Activated CD4-positive, alpha-beta T cell treated with anti-CD3 and anti-CD28 coated beads for 4 hours (primary cell): ENCODE measurements around the gene PRDM16.

Experiments
- DNase-seq, 2 donors: peaks; one replicate each; pipeline ENCODE4 v3.0.0-alpha.2; 2020

PRDM16 gene

DNA sequence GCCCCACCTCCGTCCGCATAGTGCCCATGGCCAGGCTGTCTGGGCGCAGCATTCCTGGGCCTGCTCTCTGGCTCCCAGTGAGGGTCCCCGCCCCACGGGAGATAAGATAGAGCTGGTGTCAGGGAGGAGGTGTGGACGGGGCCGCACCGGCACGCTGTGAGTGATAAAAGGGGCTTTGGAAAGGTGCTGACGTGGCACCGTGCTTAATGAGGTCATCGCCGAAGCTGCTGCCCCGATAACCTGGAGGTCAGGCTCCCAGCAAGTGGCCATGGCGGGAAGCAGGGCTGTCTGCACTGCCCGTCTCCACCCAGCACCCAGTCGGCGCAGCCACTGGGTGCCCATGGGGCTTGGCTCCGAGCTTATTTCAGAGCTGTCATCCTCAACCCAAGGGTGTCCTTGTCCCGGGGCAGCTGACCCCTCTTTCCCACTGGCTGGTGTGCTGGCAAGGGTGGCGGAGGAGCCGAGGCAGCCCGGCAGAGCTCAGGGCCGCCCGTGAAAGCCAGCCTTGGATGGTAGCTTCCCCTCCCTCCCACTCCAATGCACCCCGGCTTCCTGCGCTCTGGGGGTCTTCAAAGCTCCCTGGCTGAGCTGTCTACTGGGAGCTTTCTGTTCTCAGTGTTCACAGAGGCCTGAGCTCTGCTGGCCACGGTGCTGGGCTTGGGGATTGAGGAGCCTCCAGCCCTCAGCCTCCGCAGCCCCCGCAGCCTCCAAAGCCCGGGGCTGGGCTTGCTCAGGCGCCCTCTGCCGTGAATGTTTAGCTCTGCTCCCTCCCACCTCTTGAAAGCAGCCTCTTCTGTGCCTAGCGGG lies 280.4 kb downstream of the PRDM16 start:
- no peak for DNase-seq

- DNase-seq, result no peak
These were observed 280.9 kb downstream of the PRDM16 start for GRCh38 chr1:3349968-3350299.

DNA sequence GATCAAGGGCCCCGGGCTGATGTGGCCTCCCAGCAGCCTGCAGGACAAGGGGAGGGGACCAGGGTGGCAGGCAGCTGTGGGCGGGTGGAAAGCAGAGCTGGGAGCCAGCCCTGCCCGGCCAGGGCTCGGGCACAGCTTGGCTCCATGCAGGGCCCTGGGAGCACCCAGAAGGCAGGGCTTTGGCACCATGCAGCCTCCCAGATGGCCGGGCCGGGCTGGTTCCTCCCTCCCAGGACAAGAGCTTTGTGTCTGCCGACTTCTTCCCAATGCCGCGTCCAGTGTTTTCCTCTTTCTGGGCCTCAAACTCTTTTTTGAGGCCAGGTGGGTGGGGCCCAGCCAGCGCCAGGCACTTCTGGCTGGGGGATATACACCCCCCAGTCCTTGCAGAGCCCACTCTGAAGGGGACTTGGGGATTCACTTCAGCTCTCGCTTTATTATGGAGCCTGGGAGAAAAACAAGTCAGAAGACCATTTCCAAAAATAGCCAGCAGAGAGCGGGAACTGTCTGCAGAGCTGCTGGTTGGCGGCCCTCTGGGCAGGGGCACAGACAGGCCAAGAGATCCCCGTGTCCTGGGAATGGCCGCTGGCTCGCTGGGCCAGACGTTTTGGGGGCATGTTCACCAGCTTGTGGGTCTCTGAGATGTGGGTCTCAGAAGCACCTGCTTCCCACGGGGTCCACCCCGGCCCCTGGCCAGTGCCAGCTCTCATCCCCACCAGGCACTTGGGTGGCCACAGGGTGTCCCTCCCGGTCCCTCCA lies 281.7 kb downstream of the PRDM16 start:
- no peak for DNase-seq

DNA sequence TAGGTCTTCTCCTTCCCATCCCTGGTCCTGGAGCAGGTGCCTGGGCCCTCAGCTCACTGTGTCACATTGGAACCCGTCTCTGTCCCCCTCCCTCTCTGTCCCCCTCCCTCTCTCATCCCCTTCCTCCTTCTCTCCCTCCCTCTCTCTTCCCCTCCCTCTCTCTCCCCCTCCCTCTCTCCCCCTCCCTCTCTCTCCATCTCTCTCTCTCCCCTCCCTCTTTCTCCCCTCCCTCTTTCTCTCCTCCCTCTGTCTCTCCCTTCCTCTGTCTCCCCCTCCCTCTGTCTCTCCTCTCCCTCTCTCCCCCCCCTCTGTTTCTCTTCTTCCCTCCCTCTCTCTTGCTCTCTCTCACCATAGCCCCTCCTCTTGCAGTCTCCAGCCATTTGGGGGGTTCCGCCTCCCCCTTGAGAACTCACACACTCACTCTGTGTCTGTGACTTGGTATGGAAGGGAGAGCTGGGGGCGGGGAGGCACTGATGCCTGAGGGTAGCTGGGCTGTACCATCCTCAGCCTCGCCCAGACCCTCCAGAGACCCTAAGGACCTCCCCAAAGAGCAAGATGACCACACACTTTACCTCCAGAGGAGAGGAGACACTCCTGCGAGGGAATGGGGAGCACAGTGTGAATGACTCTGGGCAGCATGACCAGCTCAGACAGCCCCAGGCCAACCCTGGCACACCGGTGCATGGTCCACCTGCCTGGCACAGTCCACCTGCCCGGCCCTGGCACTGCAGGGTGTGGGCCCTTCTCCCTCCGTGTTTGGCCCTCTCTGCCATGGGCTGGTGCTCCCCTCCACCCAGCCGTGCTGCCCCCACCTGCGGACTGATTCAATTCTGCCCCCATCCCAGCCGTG lies 282.7 kb downstream of the PRDM16 start:
- no peak for DNase-seq

DNA sequence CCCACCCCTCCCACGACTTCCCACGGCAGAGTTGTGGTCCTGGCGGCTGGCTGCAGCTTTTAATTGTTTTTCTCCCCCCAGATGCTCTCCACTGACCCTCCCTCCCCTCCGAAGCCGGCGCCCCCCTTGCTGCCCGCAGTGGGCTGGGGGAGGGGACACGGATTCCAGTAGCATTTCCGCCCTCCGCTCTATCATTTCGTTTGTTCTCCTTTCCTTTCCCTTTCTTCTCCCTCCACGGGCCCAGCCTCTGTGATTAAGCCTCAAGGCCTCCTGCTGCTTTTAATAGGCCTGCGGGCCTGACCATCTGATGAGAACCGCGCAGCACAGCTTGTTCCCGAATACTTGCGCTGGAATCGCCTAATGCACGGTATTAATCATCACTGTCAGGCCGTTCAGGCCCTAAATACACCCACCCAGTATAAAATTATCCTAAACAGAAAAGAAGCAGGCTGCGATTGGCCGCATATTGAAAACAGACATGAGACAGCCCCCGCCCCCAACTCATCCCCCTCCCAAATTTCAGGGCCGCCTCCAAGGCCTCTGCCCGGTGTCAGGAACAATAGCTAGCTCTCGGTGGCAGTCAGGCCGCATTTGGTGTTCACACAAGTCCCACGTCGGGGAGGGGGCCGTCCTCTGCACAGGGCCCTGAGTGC lies 283.4 kb downstream of the PRDM16 start:
- no peak for DNase-seq

DNA sequence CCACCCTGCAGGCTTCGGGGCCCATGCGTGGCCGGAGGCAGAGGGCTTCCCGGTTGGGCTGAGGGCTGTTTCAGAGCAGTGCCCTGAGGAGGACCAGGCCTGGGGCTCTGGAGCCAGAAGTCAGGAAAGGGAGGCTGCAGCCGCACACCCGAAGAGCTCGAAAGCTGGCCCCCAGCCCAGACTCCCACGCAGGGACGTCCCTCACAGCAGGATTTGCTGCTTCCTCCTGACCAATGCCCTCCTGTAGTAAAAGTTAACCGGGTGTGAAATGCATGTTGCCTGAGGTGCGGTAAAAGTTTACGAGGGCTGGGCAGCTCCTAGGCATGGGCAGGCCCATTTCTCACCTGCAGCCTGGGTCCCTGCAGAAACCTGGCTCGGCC lies 283.9 kb downstream of the PRDM16 start:
- DNase-seq, result no peak

GRCh38 chr1:3353876-3354275 lies 284.9 kb downstream of the PRDM16 start:
- DNase-seq, result no peak

DNA sequence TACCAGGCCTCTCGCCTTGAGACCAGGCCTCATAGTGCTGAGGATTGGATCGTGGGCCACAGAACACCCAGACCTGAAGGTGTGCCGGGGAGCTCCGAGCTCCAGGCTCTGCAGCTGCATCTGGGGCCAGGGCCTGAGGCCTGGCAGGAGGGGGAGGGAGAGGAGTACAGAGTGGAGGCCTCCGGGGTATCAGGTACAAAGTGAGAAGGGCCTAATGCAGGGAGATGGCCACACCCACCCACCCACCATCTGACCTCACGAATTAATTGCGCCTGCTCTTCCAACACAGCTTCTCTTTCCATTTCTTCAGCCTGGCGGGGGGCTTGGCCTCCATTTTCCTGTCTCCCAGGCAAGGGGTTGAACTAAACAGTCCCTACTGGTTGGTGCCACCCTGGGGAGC lies 286.1 kb downstream of the PRDM16 start:
- no peak for DNase-seq

- no peak for DNase-seq
These were observed 287.2 kb downstream of the PRDM16 start for GRCh38 chr1:3355894-3356826.

GRCh38 chr1:3356827-3357460 lies 287.9 kb downstream of the PRDM16 start:
- no peak for DNase-seq

GRCh38 chr1:3357526-3358297 lies 288.7 kb downstream of the PRDM16 start:
- no peak for DNase-seq

- no peak for DNase-seq
These were observed 290.3 kb downstream of the PRDM16 start for GRCh38 chr1:3359351-3359750.

DNA sequence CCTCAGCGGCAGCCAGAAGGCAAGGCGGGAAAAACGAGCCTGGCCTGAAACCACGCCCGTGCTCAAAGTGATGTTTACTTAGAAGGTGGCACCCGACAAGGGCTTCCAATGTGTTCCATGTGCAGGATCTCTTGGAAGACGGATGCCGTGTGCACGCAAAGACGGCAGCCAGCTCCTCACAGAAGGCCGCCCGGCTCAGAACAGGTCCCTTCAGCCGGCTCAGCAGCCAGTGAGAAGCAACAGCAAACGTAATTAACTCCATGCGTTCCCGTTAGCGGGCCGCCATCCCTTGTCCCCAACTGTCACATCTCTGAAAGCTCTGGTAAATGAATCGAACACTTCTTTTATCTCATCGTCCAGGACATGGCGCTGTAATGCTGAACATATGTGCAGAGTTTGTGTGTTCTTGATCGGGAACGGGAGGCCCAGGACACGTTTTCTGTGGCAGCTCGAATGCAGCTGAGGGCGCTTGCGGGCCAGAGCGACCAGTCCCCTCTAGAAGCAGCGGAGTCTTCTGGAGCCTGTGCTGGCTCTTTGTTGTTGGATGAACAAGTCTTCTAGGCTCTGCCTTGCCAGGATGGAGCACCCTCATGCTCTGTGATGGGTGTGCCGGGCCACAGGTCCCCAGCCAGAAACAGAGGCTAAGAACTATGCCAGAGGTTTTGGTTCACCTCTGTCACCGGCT lies 290.9 kb downstream of the PRDM16 start:
- no peak for DNase-seq

DNA sequence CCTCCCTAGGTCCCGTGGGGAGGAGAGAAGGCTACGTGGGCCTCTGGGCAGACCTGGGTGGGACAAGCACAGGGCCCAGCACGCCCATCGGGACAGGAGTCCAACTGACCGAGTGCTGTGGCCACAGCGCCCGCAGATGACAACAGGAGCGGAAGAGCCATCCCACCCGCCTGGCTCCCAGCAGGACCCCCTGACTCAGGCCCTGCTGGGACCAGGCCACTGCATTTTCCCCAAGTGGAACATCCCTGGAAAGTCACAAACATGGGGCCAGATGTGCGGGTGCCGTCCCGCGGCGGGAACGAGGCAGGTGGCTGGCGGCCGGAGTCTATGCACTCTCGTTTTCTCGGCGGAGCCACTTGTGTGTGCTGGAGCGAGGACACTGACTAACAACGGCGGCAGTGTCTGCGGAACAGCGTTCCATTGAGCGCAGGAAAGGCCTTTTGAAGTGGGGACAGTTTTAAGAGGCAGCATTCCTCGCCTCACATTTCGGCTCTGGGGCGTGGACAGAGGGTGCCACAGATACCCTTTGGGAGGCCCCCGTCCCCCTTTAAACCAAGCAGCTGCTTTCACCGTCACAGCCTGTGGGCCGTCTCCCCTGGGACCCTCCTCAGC lies 291.7 kb downstream of the PRDM16 start:
- no peak for DNase-seq

- no peak for DNase-seq
These were observed 294.0 kb downstream of the PRDM16 start for GRCh38 chr1:3363023-3363422.

GRCh38 chr1:3363756-3364155 lies 294.8 kb downstream of the PRDM16 start:
- DNase-seq, result no peak

GRCh38 chr1:3364551-3364950 lies 295.5 kb downstream of the PRDM16 start:
- DNase-seq, result no peak

DNA sequence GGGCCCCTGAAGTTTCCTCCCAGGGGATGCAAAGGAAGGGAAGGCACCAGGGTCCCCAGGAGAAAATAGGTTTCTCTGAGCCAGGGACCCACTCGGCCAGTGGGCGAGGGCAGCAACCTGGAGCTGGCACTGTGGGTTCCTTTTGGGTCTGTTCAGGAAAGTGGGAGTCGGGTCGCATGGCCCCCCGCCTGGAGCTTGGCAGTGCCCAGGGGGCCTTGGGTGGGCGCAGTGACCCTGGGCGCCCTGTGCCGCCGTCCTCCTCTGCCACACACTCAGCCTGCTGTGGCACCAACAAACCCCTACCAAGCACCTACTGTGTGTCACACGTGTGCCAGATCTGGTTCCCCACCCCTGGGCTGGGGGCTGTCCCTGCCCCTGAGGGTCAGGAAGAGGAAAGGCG lies 296.0 kb downstream of the PRDM16 start:
- DNase-seq, result no peak

GRCh38 chr1:3365523-3366125 lies 296.6 kb downstream of the PRDM16 start:
- DNase-seq, result no peak
